Measurements from ENCODE around the gene FOXJ1.

FOXJ1 gene

GRCh38 chr17:76097716-76098295 lies 43.2 kb downstream of the FOXJ1 start:
- Histone ChIP-seq H3K4me3 (no peak overlapping the region), H3K27ac (no peak overlapping the region)
- TF ChIP-seq CTCF (IDR thresholded peaks at IDR 0.05): no peak
- no peak for DNase-seq (ENCODE audit: low spot score)

GRCh38 chr17:76095943-76096342 lies 45.1 kb downstream of the FOXJ1 start:
- no peak for TF ChIP-seq CTCF (IDR thresholded peaks at IDR 0.05)
- Histone ChIP-seq H3K27ac (no peak overlapping the region), H3K4me3 (no peak overlapping the region)
- no peak for DNase-seq (ENCODE audit: low spot score)

- H3K4me3 ChIP-seq: no peak overlapping the region
- DNase-seq (ENCODE audit: low spot score): no peak
- H3K27ac ChIP-seq: no peak overlapping the region
- no peak for TF ChIP-seq CTCF (IDR thresholded peaks at IDR 0.05)
These were observed 47.0 kb downstream of the FOXJ1 start for GRCh38 chr17:76094046-76094445.

GRCh38 chr17:76092526-76093413 lies 48.3 kb downstream of the FOXJ1 start:
- H3K4me3 ChIP-seq: no peak overlapping the region
- no peak overlapping the region for H3K27ac ChIP-seq
- no peak for DNase-seq (ENCODE audit: low spot score)
- no peak for TF ChIP-seq CTCF (IDR thresholded peaks at IDR 0.05)

- no peak for DNase-seq (ENCODE audit: low spot score)
- no peak overlapping the region for H3K27ac ChIP-seq
- no peak for TF ChIP-seq CTCF (IDR thresholded peaks at IDR 0.05)
- no peak overlapping the region for H3K4me3 ChIP-seq
These were observed 49.3 kb downstream of the FOXJ1 start for GRCh38 chr17:76091526-76092286.

- DNase-seq (ENCODE audit: low spot score): no peak
- Histone ChIP-seq H3K27ac (no peak overlapping the region), H3K4me3 (no peak overlapping the region)
- no peak for TF ChIP-seq CTCF (IDR thresholded peaks at IDR 0.05)
These were observed 50.4 kb downstream of the FOXJ1 start for GRCh38 chr17:76090517-76091129.

All from coronary artery (tissue), 2 donors.